ENCODE results near the gene OLFM2. TPM values are rescaled to one million over a fixed set of nuclear protein-coding genes. Genes with fewer than 3 reads are reported as not detected.

The OLFM2 gene
- total and polyA plus RNA-seq, 2 of the 4 experiments (the other 2 are of a cell fraction): 2.7 to 5.1 TPM

DNA sequence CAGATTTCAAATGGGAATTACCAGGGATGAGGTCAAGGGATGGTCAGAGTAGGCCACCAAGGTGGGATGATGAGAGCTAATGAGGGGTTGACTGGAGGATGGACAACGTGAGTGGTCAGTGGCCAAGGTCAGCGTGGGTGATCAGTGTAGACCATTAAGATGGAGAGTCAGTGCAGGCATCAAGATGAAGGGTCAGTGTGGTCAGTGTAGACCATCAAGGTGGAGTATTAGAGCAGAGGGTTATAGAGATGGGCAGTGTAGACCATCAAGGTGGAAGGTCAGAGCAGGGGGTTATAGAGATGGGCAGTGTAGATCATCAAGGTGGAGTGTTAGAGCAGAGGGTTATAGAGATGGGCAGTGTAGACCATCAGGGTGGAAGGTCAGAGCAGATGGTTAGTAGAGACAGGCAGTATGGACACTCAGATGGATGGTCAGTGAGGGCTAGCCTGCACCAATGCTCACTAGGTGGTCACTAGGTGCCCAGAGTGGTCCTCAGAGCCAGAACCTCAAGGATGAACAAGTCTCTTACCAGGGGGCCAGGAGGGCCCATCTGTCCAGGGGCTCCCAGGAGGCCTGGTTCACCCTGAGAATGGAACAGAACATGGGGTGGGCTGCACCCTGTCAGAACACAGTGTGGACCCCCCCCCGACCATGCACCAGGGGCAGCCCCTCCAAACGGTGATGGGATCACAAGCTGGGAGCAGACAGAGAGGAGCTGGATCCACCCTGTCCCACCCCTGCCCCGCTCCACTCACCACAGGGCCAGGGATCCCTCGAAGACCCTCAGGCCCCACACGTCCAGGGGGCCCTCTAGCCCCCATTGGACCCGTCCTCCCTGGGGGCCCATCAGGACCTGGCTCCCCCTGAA lies 32.7 kb upstream of the OLFM2 start:
- Histone ChIP-seq H3K79me1 (ENCODE audit: low read depth in 1 of 2, low read length in 2 of 2) (no peaks in the 10 kb centered on the region), H2AK9ac (replicated peaks; ENCODE audit: low read depth, low read length, poor library complexity) (no peak overlapping the region), H3K4ac (ENCODE audit: low read depth, low read length) (no peak overlapping the region), H4K20me1 (ENCODE audit: insufficient read depth, low read length) (no peaks in the 10 kb centered on the region), H3K14ac (replicated peaks; ENCODE audit: low read depth, low read length) (no peak overlapping the region), H4K8ac (ENCODE audit: low read depth in 2 of 2, low read length in 2 of 2) (no peak overlapping the region), H3K4me1 (ENCODE audit: control insufficient read depth, insufficient read depth, low read length) (peaks cover 2% of the 10 kb centered on the region; the same call in 1 of the 2 replicates), H2BK5ac (ENCODE audit: low read depth, low read length, poor library complexity, severe bottlenecking) (no peak overlapping the region), H3K36me3 (ENCODE audit: control insufficient read depth, insufficient read depth, low read length) (no peaks in the 10 kb centered on the region; the same call in 1 of the 2 replicates), H3K27ac (ENCODE audit: insufficient read depth, low read length) (no peak overlapping the region), H3K4me3 (ENCODE audit: insufficient read depth, low read depth, low read length) (no peak overlapping the region), H3K9me3 (ENCODE audit: control insufficient read depth, insufficient read depth, low read length) (no peaks in the 10 kb centered on the region), H3K56ac (ENCODE audit: extremely low read depth, insufficient read depth, low read length) (no peak overlapping the region), H3K27me3 (ENCODE audit: control insufficient read depth, insufficient read depth, low read length) (no peaks in the 10 kb centered on the region; the same call in 1 of the 2 replicates), H2AK5ac (ENCODE audit: low read depth, low read length) (no peak overlapping the region), H3K18ac (ENCODE audit: low read depth, low read length) (no peak overlapping the region), H2AFZ (replicated peaks; ENCODE audit: low read length, poor library complexity) (no peak overlapping the region), H2BK20ac (ENCODE audit: low read depth, low read length) (no peak overlapping the region), H4K5ac (ENCODE audit: low read depth, low read length) (no peak overlapping the region), H3K23ac (ENCODE audit: low read depth, low read length) (no peak overlapping the region), H3K9me1 (ENCODE audit: insufficient read depth, low read length) (no peaks in the 10 kb centered on the region), H2BK15ac (ENCODE audit: low read depth, low read length) (no peak overlapping the region), H3K9ac (ENCODE audit: low read depth, low read length) (no peak overlapping the region), H2BK120ac (ENCODE audit: low read depth, low read length) (0 out of 2 replicates have a peak overlapping the region, but pooled peaks have one; percentile 5), H4K91ac (ENCODE audit: insufficient read depth, low read depth, low read length) (no peak overlapping the region), H3K4me2 (ENCODE audit: low read depth, low read length) (no peak overlapping the region)
- WGBS, 2 experiments (ENCODE audit: extremely low coverage in 2 of 2, insufficient read length in 1 of 2): 74% methylated on average over 3 of the region's 8 CpGs; no CpG with 5 or more reads in 1 of the 2 experiments
- TF ChIP-seq RAD21 (IDR thresholded peaks at IDR 0.05; ENCODE audit: low read length): no peak
- no peak for TF ChIP-seq MAZ (IDR thresholded peaks at IDR 0.05; ENCODE audit: borderline replicate concordance, low read depth, low read length)
- TF ChIP-seq RCOR1 (IDR thresholded peaks at IDR 0.05; ENCODE audit: insufficient replicate concordance, low read length): no peak
- TF ChIP-seq RFX5 (IDR thresholded peaks at IDR 0.05; ENCODE audit: low read depth, low read length): no peak
- no peak for TF ChIP-seq POLR2A (IDR thresholded peaks at IDR 0.05; ENCODE audit: low read depth, low read length)
- DNase-seq (no peak), ATAC-seq (ENCODE audit: low read depth) (no peak)
- ChIA-PET CTCF (no interaction called here), POLR2A (ENCODE audit: unreplicated experiment) (no interaction called here)
- dilution Hi-C loops (cut with HindIII; ENCODE audit: low sequenced_read_pairs, unreplicated experiment) (no loop called here), intact Hi-C loops (cut with micrococcal nuclease) (no loop called here), in situ Hi-C loops (cut with MboI; ENCODE audit: low sequenced_read_pairs) (no loop called here)
- no TSS peak for BruUV-seq (replicated peaks)
